Neural progenitor cell (in vitro differentiated cells): Measurements from ENCODE around the gene EMP2. TPM values are rescaled to one million over a fixed set of nuclear protein-coding genes. Genes with fewer than 3 reads are reported as not detected.
"Not testable (repeated sequence)": the region's sequence is repeated elsewhere in the genome, so short reads cannot be mapped to it uniquely, and the experiment has no call there.

ENCODE experiments used
- DNase-seq: peaks from one replicate; pipeline ENCODE4 v3.0.0-alpha.2; 2016; ENCODE audit warnings: low spot score
- H2AFZ ChIP-seq: fragments of 200-600 bp; sonication (generic); replicated peaks from 2 replicates; pipeline ENCODE4 v1.6.1; 2016; ENCODE audit warnings: antibody characterized with exemption
- H3F3A ChIP-seq: fragments of 200-600 bp; sonication (generic); 2 replicates; pipeline ENCODE4 v1.6.1; 2016; ENCODE audit warnings: antibody characterized with exemption, low read depth
- H3K27ac ChIP-seq: fragments of 200-600 bp; sonication (generic); 2 replicates; pipeline ENCODE4 v1.5.1; 2016; ENCODE audit warnings: mild to moderate bottlenecking
- H3K27me3 ChIP-seq: fragments of 200-600 bp; sonication (generic); 2 replicates; pipeline ENCODE4 v1.6.1; 2016; ENCODE audit warnings: mild to moderate bottlenecking, moderate library complexity
- H3K36me3 ChIP-seq: fragments of 200-600 bp; sonication (generic); 2 replicates; pipeline ENCODE4 v1.5.1; 2016
- H3K4me1 ChIP-seq: fragments of 200-600 bp; sonication (generic); 2 replicates; pipeline ENCODE4 v1.6.1; 2016; ENCODE audit warnings: mixed run types
- H3K4me2 ChIP-seq: fragments of 200-600 bp; sonication (generic); 2 replicates; pipeline ENCODE4 v1.6.1; 2016
- H3K4me3 ChIP-seq: fragments of 200-600 bp; sonication (generic); 2 replicates; pipeline ENCODE4 v1.5.1; 2016
- H3K79me2 ChIP-seq: fragments of 200-600 bp; sonication (generic); 2 replicates; pipeline ENCODE4 v1.6.1; 2016; ENCODE audit warnings: low read depth
- H3K9ac ChIP-seq: fragments of 200-600 bp; sonication (generic); 2 replicates; pipeline ENCODE4 v1.6.1; 2016
- H3K9me3 ChIP-seq: fragments of 200-600 bp; sonication (generic); 2 replicates; pipeline ENCODE4 v1.5.1; 2016; ENCODE audit warnings: low read depth
- H4K20me1 ChIP-seq: fragments of 200-600 bp; sonication (generic); 2 replicates; pipeline ENCODE4 v1.6.1; 2016; ENCODE audit warnings: low read depth
- H3K27ac Mint-ChIP-seq: 3 replicates; pipeline ENCODE4 v1.8.0; 2021; ENCODE audit warnings: mixed read lengths
- H3K27me3 Mint-ChIP-seq: 2 replicates; pipeline ENCODE4 v1.8.0; 2022; ENCODE audit warnings: low read depth, mild to moderate bottlenecking, inconsistent platforms, moderate library complexity, mixed read lengths; ENCODE audit not compliant: insufficient read depth
- H3K36me3 Mint-ChIP-seq: 3 replicates; pipeline ENCODE4 v1.8.0; 2021; ENCODE audit warnings: mixed read lengths
- H3K4me1 Mint-ChIP-seq: 3 replicates; pipeline ENCODE4 v1.8.0; 2021; ENCODE audit warnings: mixed read lengths
- H3K4me3 Mint-ChIP-seq: 3 replicates; pipeline ENCODE4 v1.8.0; 2021; ENCODE audit warnings: mild to moderate bottlenecking, moderate library complexity, mixed read lengths
- H3K9me3 Mint-ChIP-seq: 3 replicates; pipeline ENCODE4 v1.8.0; 2020; ENCODE audit warnings: mixed read lengths
- CTCF ChIP-seq: fragments of 200-600 bp; sonication (generic); IDR thresholded peaks from 2 replicates; pipeline ENCODE4 v1.5.1; 2017; ENCODE audit warnings: antibody characterized with exemption, mild to moderate bottlenecking
- EZH2 ChIP-seq: fragments of 200-600 bp; sonication (generic); IDR thresholded peaks from 2 replicates; pipeline ENCODE4 v1.6.1; 2017; ENCODE audit warnings: antibody characterized with exemption, mild to moderate bottlenecking, moderate library complexity
- EZH2phosphoT487 ChIP-seq: fragments of 200-600 bp; sonication (generic); IDR thresholded peaks from 2 replicates; pipeline ENCODE4 v1.6.1; 2017; ENCODE audit warnings: antibody characterized with exemption
- total RNA-seq: library from RNA; depleted of rRNA; stranded (reverse); fragments of >200 nt; gene quantifications from 2 replicates; pipeline ENCODE4 v1.2.3, GENCODE V29; 2015; ENCODE audit warnings: low replicate concordance

The EMP2 gene
- total RNA-seq, 1 donor from 2014 or later = 15.8 TPM

GRCh38 chr16:10510279-10510678 is 70.1 kb downstream of the EMP2 start:
- Histone ChIP-seq H4K20me1 (no peaks in the 10 kb centered on the region), H3F3A (no peaks in the 10 kb centered on the region), H3K4me3 (no peak overlapping the region), H3K79me2 (no peaks in the 10 kb centered on the region), H3K9ac (no peak overlapping the region), H3K36me3 (no peaks in the 10 kb centered on the region), H2AFZ (no peak overlapping the region), H3K27ac (no peak overlapping the region), H3K4me2 (no peak overlapping the region), H3K9me3 (no peaks in the 10 kb centered on the region), H3K4me1 (no peaks in the 10 kb centered on the region), H3K27me3 (no peaks in the 10 kb centered on the region)
- Mint-ChIP-seq H3K36me3 (no peaks in the 10 kb centered on the region), H3K4me3 (no peak overlapping the region), H3K9me3 (no peaks in the 10 kb centered on the region), H3K27ac (no peak overlapping the region), H3K27me3 (peaks cover 2% of the 10 kb centered on the region), H3K4me1 (no peaks in the 10 kb centered on the region)
- TF ChIP-seq EZH2 (no peak), EZH2phosphoT487 (no peak), CTCF (no peak)
- DNase-seq = no peak

- H3K9me3 ChIP-seq = no peaks in the 10 kb centered on the region
Observed at GRCh38 chr16:10509534-10510025, 70.8 kb downstream of the EMP2 start.

GRCh38 chr16:10505286-10505685 is 75.1 kb downstream of the EMP2 start:
- H3K4me1 Mint-ChIP-seq, H3K79me2 ChIP-seq, H3K27ac Mint-ChIP-seq, H3K27ac ChIP-seq, H3F3A ChIP-seq, H4K20me1 ChIP-seq, H3K9ac ChIP-seq, H2AFZ ChIP-seq, H3K27me3 Mint-ChIP-seq, H3K4me3 Mint-ChIP-seq, H3K4me3 ChIP-seq, H3K4me2 ChIP-seq, H3K4me1 ChIP-seq, H3K9me3 ChIP-seq, DNase-seq, H3K36me3 ChIP-seq, H3K27me3 ChIP-seq, H3K36me3 Mint-ChIP-seq, H3K9me3 Mint-ChIP-seq: not testable (repeated sequence)

More at GRCh38 chr16:10509534-10510025, 70.8 kb downstream of the EMP2 start:
- Mint-ChIP-seq H3K9me3 (no peaks in the 10 kb centered on the region), H3K4me3 (no peak overlapping the region), H3K4me1 (no peaks in the 10 kb centered on the region), H3K27ac (no peak overlapping the region), H3K27me3 (peaks cover 2% of the 10 kb centered on the region), H3K36me3 (no peaks in the 10 kb centered on the region)
- TF ChIP-seq EZH2 (no peak), CTCF (peak; percentile 91), EZH2phosphoT487 (no peak)
- Histone ChIP-seq H3K36me3 (no peaks in the 10 kb centered on the region), H3K4me2 (no peak overlapping the region), H3K4me3 (no peak overlapping the region), H4K20me1 (no peaks in the 10 kb centered on the region), H2AFZ (no peak overlapping the region), H3K27me3 (no peaks in the 10 kb centered on the region), H3K4me1 (no peaks in the 10 kb centered on the region), H3K79me2 (no peaks in the 10 kb centered on the region), H3F3A (no peaks in the 10 kb centered on the region), H3K9ac (no peak overlapping the region), H3K27ac (no peak overlapping the region)
- DNase-seq = peak; percentile 89

GRCh38 chr16:10504404-10504885 is 76.0 kb downstream of the EMP2 start:
- no peak overlapping the region for H3K4me2 ChIP-seq
- H3K9me3 Mint-ChIP-seq = peaks cover 3% of the 10 kb centered on the region
- H3K4me3 Mint-ChIP-seq = no peak overlapping the region
- H3K9ac ChIP-seq = no peak overlapping the region
- peak; percentile 13 for DNase-seq
- no peak overlapping the region for H3K27ac Mint-ChIP-seq
- no peaks in the 10 kb centered on the region for H3K36me3 ChIP-seq
- H3K27me3 ChIP-seq = no peaks in the 10 kb centered on the region
- no peak overlapping the region for H3K27ac ChIP-seq
- peaks cover 2% of the 10 kb centered on the region for H3K27me3 Mint-ChIP-seq
- H3F3A ChIP-seq = no peaks in the 10 kb centered on the region
- no peaks in the 10 kb centered on the region for H3K36me3 Mint-ChIP-seq
- H3K4me1 Mint-ChIP-seq = no peaks in the 10 kb centered on the region
- H3K79me2 ChIP-seq = no peaks in the 10 kb centered on the region
- H4K20me1 ChIP-seq = no peaks in the 10 kb centered on the region
- H3K4me1 ChIP-seq = peaks cover 6% of the 10 kb centered on the region
- H3K4me3 ChIP-seq = no peak overlapping the region
- H3K9me3 ChIP-seq = no peaks in the 10 kb centered on the region
- H2AFZ ChIP-seq = no peak overlapping the region
- TF ChIP-seq EZH2 (no peak), EZH2phosphoT487 (no peak), CTCF (no peak)
